Mesangial cell (primary cell): ENCODE measurements around the gene ABCC5. TPM values are rescaled to one million over a fixed set of nuclear protein-coding genes. Genes with fewer than 3 reads are reported as not detected.

Experiments used
- total RNA-seq: library from RNA; depleted of rRNA; stranded (reverse); fragments of >200 nt; gene quantifications from 2 replicates; pipeline ENCODE4 v1.2.3, GENCODE V29; 2015

Gene ABCC5
- 7.0 and 12.7 TPM in 2 replicates for total RNA-seq

DNA sequence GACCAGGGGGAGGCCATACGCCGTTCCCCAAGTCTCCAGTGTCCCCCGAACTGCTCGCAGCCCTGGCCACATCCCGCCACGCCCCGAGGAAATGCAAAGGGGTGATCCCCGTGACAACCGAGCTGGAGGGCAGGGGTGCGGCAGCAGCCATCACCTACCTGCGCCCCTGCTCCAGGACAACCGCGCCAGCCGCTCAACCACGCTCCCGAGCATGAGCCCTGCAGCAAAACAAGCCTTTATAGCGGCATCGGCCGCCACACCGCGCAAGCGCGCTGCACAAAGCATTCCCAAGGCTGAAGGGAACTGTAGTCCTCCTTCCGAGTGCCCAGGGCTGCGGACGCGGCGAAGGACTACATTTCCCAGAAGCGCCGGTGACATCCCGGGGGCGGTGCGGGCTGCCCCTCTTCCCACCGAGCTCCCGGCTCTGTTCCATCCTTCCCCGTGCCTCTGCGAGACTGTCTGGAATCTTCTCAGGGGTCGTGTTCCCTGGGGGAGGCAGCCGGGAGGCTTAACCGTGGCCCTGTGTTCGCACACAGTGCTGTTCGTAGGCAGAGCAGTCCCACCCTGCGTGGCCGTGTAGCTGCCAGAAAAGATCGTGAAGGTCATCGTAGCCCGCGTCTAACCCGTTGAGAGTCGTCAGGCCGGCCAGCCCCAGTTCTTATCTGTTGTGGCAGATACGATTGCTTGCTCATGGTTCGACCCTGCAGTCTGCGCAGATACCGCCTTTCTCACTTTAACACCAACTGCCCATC is at the start of gene ABCC5:
ABCC5 (minus strand) TSS at position 213 of the 752 bp plus-strand sequence. CDS start 3,492 bp downstream, outside the sequence.

DNA sequence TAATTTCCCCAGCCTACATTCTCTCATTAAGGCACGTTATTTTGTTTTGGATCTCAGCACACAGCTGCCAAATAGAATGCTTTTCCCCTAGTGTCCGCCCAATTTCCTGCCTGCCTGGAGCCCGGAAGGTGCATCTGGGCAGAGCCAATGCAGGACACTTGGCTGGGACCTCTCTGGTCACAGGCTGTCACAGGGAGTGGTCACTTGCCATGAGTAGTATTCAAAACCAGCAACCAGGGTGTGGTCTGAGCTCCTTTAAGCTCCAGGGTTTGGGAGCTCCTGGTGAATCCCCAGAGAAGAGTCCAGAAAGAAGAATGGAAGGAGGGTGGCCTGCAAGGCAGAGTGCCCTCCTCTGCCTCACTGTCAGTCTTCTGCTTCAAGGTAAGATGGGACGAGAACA is 35.1 kb upstream of the ABCC5 start, which contains the start of gene HTR3C:
HTR3C (plus strand) TSS at position 281 of the 400 bp plus-strand sequence; CDS start at position 315, 34 bp downstream.

GRCh38 chr3:184031187-184031792 is 13.6 kb upstream of the ABCC5 start, which contains the start of gene HTR3D:
Gene HTR3D, plus strand, starts transcription at chr3:184031742. Its CDS starts 0 bp downstream, at chr3:184031742.

DNA sequence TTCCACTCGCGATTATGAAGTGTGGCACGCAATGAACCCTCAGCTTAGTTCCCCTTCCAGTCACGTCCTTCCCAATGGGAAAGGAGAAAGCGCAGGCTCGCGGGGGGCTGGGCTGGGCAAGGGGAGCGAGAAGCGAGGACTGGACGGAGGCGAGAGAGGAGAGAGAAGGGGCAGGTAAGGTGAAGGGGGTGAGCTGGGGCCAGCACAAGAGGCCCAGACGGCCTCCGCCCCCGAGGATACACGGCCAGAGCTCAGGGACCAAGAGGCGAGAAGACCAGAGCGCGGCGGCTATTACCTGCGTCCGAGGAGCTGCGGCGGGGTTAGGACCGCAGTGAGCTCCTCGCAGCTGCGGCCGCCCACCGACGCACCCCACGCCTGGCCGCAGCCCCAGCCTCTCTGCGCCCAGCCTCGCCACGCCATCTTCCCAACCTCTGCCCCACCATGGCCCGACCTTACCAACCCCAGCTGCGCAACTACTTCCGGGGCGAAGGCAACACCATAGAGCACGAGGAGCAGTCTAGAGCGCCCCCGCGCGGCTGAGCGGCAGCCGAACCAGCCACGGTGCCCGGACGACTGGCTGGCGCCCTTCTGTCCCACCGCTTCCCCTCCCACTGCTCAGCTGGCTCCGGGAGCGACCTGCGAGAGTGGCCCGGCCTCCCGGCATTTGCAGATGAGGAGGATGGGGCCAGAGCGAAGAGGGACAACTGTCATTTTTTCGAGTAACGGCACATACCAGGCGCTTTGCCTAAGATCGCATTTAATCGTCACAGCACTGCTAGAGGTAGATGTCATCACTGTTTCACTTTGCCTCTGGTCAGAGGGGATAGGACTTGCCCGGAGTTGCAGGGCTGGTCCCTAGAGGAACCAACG is 133.0 kb downstream of the ABCC5 start, which contains the start of gene PARL:
PARL (minus strand) TSS at position 454 of the 870 bp plus-strand sequence; CDS start at position 420, 34 bp downstream.

Other genes with a start within 250 kb of the ABCC5 start
- gene MAP6D1, start 192.3 kb downstream of the ABCC5 start, total RNA-seq: 2.0 and 2.7 TPM in 2 replicates
- 26.4 and 29.5 TPM in 2 replicates for gene PARL, start 133.0 kb downstream of the ABCC5 start, total RNA-seq
- gene HTR3D, start 13.9 kb upstream of the ABCC5 start, total RNA-seq: not detected in 2 replicates
- not detected in 2 replicates for gene HTR3C, start 35.2 kb upstream of the ABCC5 start, total RNA-seq
- gene HTR3E, start 79.2 kb upstream of the ABCC5 start, total RNA-seq: not detected in 2 replicates
- 21.8 and 30.5 TPM in 2 replicates for gene EIF2B5, start 117.5 kb upstream of the ABCC5 start, total RNA-seq
- 42.0 and 79.0 TPM in 2 replicates for gene DVL3, start 137.5 kb upstream of the ABCC5 start, total RNA-seq
- 383 and 406 TPM in 2 replicates for gene AP2M1, start 157.0 kb upstream of the ABCC5 start, total RNA-seq
- 40.4 and 79.1 TPM in 2 replicates for gene ABCF3, start 168.3 kb upstream of the ABCC5 start, total RNA-seq
- gene VWA5B2, start 211.7 kb upstream of the ABCC5 start, total RNA-seq: 0.13 TPM in 1 of 2 replicates, not detected in the other
- 64.1 and 67.6 TPM in 2 replicates for gene ALG3, start 231.1 kb upstream of the ABCC5 start, total RNA-seq
- 6.2 and 7.2 TPM in 2 replicates for gene EEF1AKMT4, start 231.8 kb upstream of the ABCC5 start, total RNA-seq
- 0.16 and 0.38 TPM in 2 replicates for gene CAMK2N2, start 243.7 kb upstream of the ABCC5 start, total RNA-seq